ENCODE data around the gene CDK14.

GRCh38 chr7:90592033-90592432 is 4.1 kb upstream of the CDK14 start:
- no peak for TF ChIP-seq CTCF (IDR thresholded peaks at IDR 0.05; ENCODE audit: extremely low read depth in 1 of 2, insufficient read depth in 1 of 2, low read depth in 1 of 2, low read length in 2 of 2)
- no peak for TF ChIP-seq MYC (IDR thresholded peaks at IDR 0.05; ENCODE audit: low read depth, low read length)
- no peak for TF ChIP-seq POLR2AphosphoS5 (IDR thresholded peaks at IDR 0.05; ENCODE audit: insufficient read depth, low read depth, low read length)
- no peak for TF ChIP-seq POLR2A (IDR thresholded peaks at IDR 0.05; ENCODE audit: low read depth, low read length)
- no peak for TF ChIP-seq EZH2 (IDR thresholded peaks at IDR 0.05; ENCODE audit: borderline replicate concordance, low read depth, low read length, severe bottlenecking)
